GDM1 (cell line): ENCODE measurements around the gene BCORL1.
A peak's percentile ranks its signal among the peaks of the same experiment; 100 is the strongest.

Experiments
- DNase-seq: peaks from one replicate; lab custom pipeline; 2025; lab: John Stamatoyannopoulos, UW

BCORL1 gene

GRCh38 chrX:129961180-129962083 lies 21.0 kb upstream of the BCORL1 start:
- DNase-seq: peak; percentile 67

GRCh38 chrX:129963729-129964128 lies 18.7 kb upstream of the BCORL1 start:
- DNase-seq: no peak

GRCh38 chrX:129965166-129965565 lies 17.3 kb upstream of the BCORL1 start:
- DNase-seq: no peak

GRCh38 chrX:129968968-129969367 lies 13.5 kb upstream of the BCORL1 start:
- no peak for DNase-seq

- no peak for DNase-seq
These were observed 6.0 kb upstream of the BCORL1 start for GRCh38 chrX:129976441-129976840.

- DNase-seq: no peak
These were observed 3.1 kb upstream of the BCORL1 start for GRCh38 chrX:129979207-129979920.

GRCh38 chrX:129980001-129980401 lies 2.4 kb upstream of the BCORL1 start:
- no peak for DNase-seq

GRCh38 chrX:129980540-129981199 lies 1.8 kb upstream of the BCORL1 start:
- no peak for DNase-seq

- no peak for DNase-seq
These were observed 1.3 kb upstream of the BCORL1 start for GRCh38 chrX:129981200-129981553.

GRCh38 chrX:129981752-129982299 lies 609 bp upstream of the BCORL1 start:
- no peak for DNase-seq

GRCh38 chrX:129983575-129984110 lies 1.2 kb downstream of the BCORL1 start:
- DNase-seq: no peak

- no peak for DNase-seq
These were observed 1.9 kb downstream of the BCORL1 start for GRCh38 chrX:129984111-129984958.

GRCh38 chrX:129987871-129988270 lies 5.4 kb downstream of the BCORL1 start:
- no peak for DNase-seq

- DNase-seq: no peak
These were observed 9.7 kb downstream of the BCORL1 start for GRCh38 chrX:129992181-129992580.

- DNase-seq: no peak
These were observed 13.7 kb downstream of the BCORL1 start for GRCh38 chrX:129996120-129996519.

GRCh38 chrX:129997086-129997485 lies 14.7 kb downstream of the BCORL1 start:
- DNase-seq: no peak

GRCh38 chrX:129998021-129998420 lies 15.6 kb downstream of the BCORL1 start:
- DNase-seq: no peak

GRCh38 chrX:130001893-130002292 lies 19.5 kb downstream of the BCORL1 start:
- no peak for DNase-seq

- DNase-seq: no peak
These were observed 20.1 kb downstream of the BCORL1 start for GRCh38 chrX:130002541-130002940.

GRCh38 chrX:130005089-130005807 lies 22.8 kb downstream of the BCORL1 start:
- no peak for DNase-seq
